SK-N-MC (cell line): Measurements from ENCODE around the gene PLCB3.
A peak's percentile ranks its signal among the peaks of the same experiment; 100 is the strongest.
"Not testable (repeated sequence)": the region's sequence is repeated elsewhere in the genome, so short reads cannot be mapped to it uniquely, and the experiment has no call there.

ENCODE experiments used
- DNase-seq: peaks from one replicate; pipeline ENCODE4 v3.0.0-alpha.2; 2011; ENCODE audit warnings: low read depth, low spot score
- H3K27ac ChIP-seq: fragments of 200-600 bp; sonication (generic); 2 replicates; pipeline ENCODE4 v1.5.1; 2016; ENCODE audit warnings: mixed run types
- H3K36me3 ChIP-seq: fragments of 200-600 bp; sonication (generic); 2 replicates; pipeline ENCODE4 v1.6.1; 2017; ENCODE audit warnings: antibody characterized with exemption, low read length, mixed read lengths; ENCODE audit not compliant: insufficient read depth
- H3K4me3 ChIP-seq: fragments of 200-600 bp; sonication (generic); 2 replicates; pipeline ENCODE4 v1.5.1; 2016
- H3K9ac ChIP-seq: fragments of 200-600 bp; sonication (generic); 2 replicates; pipeline ENCODE4 v1.8.0; 2017; ENCODE audit warnings: mixed run types, mixed read lengths; ENCODE audit not compliant: insufficient read length
- H3K9me3 ChIP-seq: fragments of 200-600 bp; sonication (generic); 2 replicates; pipeline ENCODE4 v1.6.1; 2017; ENCODE audit warnings: low read depth, mild to moderate bottlenecking, antibody characterized with exemption, low read length, moderate library complexity, mixed read lengths
- EZH2 ChIP-seq: fragments of 200-600 bp; sonication (generic); IDR thresholded peaks from one replicate; pipeline ENCODE4 v1.6.1; 2017; ENCODE audit warnings: antibody characterized with exemption
- FOXP2 ChIP-seq: optimal IDR thresholded peaks from 2 replicates; pipeline ENCODE3; 2011; ENCODE audit warnings: mild to moderate bottlenecking, moderate library complexity; ENCODE audit not compliant: insufficient read depth; ENCODE audit errors: extremely low read length, control extremely low read depth
- POLR2AphosphoS5 ChIP-seq: IDR thresholded peaks from 2 replicates; pipeline ENCODE4 v1.6.1; 2012; ENCODE audit warnings: mild to moderate bottlenecking, low read depth, low read length, borderline replicate concordance

Gene PLCB3

GRCh38 chr11:64243236-64243854, 8.0 kb upstream of the PLCB3 start:
- peak overlapping the region; percentile 42; the same call in 1 of the 2 replicates for H3K27ac ChIP-seq
- H3K36me3 ChIP-seq = peaks cover 4% of the 10 kb centered on the region; the same call in 1 of the 2 replicates
- no peak for TF ChIP-seq FOXP2
- TF ChIP-seq EZH2 = no peak
- TF ChIP-seq POLR2AphosphoS5 = peak; percentile 14
- no peak overlapping the region for H3K4me3 ChIP-seq
- H3K9ac ChIP-seq = no peak overlapping the region
- H3K9me3 ChIP-seq = no peaks in the 10 kb centered on the region
- no peak for DNase-seq

DNA sequence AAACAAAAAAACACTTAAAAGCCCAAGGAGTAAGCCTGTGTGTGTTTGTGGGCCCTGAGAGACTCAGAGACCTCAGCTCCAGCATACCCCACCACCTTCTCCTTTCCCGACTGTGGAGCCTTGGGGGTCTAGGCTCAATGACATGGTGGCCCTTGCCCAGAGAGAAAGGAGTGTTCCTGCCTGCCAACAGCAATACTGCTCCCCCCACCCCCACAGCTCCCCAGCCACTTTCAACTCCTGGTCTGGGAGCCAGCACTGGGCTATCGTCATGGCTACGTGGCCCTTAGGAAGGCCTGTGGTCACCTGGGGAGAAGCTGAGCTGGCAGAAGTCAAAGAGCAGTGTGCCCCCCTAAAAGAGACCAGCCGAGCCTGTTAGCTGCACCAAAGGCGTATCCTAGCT, 7.2 kb upstream of the PLCB3 start:
- H3K9me3 ChIP-seq = no peaks in the 10 kb centered on the region
- peak overlapping the region; percentile 25; the same call in 1 of the 2 replicates for H3K27ac ChIP-seq
- no peak for DNase-seq
- H3K9ac ChIP-seq = no peak overlapping the region
- no peak for TF ChIP-seq FOXP2
- TF ChIP-seq POLR2AphosphoS5 = no peak; the same call in 1 of the 2 replicates
- TF ChIP-seq EZH2 = no peak
- no peak overlapping the region for H3K4me3 ChIP-seq
- peaks cover 4% of the 10 kb centered on the region; the same call in 1 of the 2 replicates for H3K36me3 ChIP-seq

DNA sequence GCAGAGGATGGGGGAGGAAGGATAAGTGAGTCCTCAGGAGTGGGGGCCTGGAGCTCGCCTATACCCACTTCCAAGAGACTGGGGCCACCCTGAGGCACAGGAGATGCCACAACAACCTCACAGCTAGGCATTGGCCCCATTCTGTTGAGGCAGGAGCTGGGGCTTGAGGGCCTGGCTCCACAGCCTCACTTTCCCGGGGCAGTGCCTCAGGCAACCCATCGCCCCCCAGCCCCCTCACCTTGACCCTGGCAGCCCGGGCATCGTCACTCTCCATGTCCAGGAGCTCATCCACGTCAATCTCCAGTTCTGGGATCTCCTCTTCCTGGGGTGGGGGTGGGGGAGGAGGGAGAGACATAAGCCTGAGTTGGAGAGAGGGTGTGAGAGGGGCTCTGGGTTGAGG, 6.4 kb upstream of the PLCB3 start:
- Histone ChIP-seq H3K9me3 (no peaks in the 10 kb centered on the region), H3K27ac (peak overlapping the region; percentile 25; the same call in 1 of the 2 replicates), H3K9ac (peak overlapping the region; percentile 92), H3K36me3 (peaks cover 4% of the 10 kb centered on the region; the same call in 1 of the 2 replicates), H3K4me3 (peak overlapping the region; percentile 99)
- TF ChIP-seq FOXP2 (no peak), POLR2AphosphoS5 (peak; percentile 39; the same call in 1 of the 2 replicates)
- DNase-seq = no peak

DNA sequence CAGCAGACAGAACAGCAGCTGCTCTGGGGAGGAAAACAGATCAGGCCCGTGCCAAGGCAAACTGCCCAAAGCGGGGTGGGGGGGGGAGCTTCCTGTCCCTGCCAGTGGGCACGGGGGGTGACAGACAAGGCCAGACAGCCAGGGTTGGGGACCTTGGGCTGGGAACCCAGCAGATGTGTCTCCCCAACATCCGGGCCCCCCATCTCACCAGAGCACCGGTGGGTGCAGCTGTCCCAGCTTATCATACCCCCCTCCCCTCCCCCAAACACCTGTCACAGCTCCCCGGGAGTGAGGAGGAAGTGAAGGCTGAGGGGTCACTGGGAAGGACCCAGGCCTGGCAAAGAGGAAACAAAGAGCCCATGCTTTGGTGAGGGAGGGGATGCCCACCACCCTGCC, 5.9 kb upstream of the PLCB3 start:
- DNase-seq = no peak
- H3K4me3 ChIP-seq = peak overlapping the region; percentile 99

GRCh38 chr11:64245797-64246620, 5.3 kb upstream of the PLCB3 start:
- TF ChIP-seq POLR2AphosphoS5 (no peak), FOXP2 (no peak), EZH2 (no peak)
- Histone ChIP-seq H3K27ac (0 out of 2 replicates have a peak overlapping the region, but pooled peaks have one; percentile 50), H3K9me3 (no peaks in the 10 kb centered on the region), H3K4me3 (peak overlapping the region; percentile 99), H3K9ac (peak overlapping the region; percentile 92), H3K36me3 (peaks cover 4% of the 10 kb centered on the region; the same call in 1 of the 2 replicates)
- DNase-seq = no peak

More for the DNA sequence above, 5.9 kb upstream of the PLCB3 start:
- H3K27ac ChIP-seq = peak overlapping the region; percentile 25; the same call in 1 of the 2 replicates
- H3K9me3 ChIP-seq = no peaks in the 10 kb centered on the region
- peaks cover 4% of the 10 kb centered on the region; the same call in 1 of the 2 replicates for H3K36me3 ChIP-seq
- peak overlapping the region; percentile 92 for H3K9ac ChIP-seq
- TF ChIP-seq POLR2AphosphoS5 = no peak
- no peak for TF ChIP-seq FOXP2
- no peak for TF ChIP-seq EZH2

- not testable (repeated sequence) for H3K36me3 ChIP-seq, H3K9ac ChIP-seq, H3K9me3 ChIP-seq, DNase-seq, H3K27ac ChIP-seq
- H3K4me3 ChIP-seq = peak overlapping the region; percentile 99
Measured at GRCh38 chr11:64246621-64246870, 4.8 kb upstream of the PLCB3 start.

DNA sequence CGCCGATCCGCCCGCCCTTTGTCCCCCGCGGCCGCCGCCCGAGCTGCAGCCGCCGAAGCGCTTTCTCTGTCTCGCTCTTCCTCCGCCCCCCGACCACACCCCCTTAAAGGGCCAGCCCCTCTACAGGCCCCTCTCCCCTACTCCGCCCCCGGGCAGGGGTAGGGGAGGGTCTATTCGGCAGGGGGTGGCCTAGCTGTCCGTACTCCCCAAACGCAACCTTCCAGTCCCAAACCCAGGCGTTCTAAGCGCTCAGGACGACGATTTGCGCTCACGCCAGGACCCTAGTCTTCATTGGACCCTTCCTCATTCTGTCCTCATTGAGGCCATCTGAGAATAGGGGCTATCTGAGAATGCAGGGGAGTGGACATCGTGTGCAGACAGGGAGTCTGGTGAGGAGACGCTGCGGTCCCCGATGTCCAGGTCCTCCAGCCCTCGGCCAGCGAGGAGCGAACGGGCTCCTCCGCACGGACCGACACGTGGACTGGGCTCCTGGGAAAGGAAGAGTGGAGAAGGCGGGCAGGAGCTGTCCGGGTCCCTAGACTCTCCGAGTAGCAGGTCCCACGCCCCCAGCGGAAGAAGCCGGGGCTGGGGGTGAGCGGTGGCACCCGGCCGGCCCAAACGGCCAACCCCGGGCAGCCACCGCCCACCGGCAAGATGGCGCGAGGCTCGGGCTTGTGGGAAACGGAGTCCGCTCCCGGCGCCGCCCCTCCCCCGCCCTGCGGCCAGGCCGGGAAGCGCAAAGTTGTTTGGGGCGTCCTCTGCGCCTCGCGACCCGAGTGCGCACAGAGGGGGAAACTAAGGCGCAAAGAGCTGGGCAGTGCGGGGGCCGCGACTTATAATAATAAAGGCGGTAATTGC, 4.2 kb upstream of the PLCB3 start, which contains the start of gene PPP1R14B:
Gene PPP1R14B, minus strand, starts transcription at position 73 of the 858 bp plus-strand sequence. CDS start 270 bp downstream, outside the sequence.
- Histone ChIP-seq H3K36me3 (peaks cover 4% of the 10 kb centered on the region; the same call in 1 of the 2 replicates), H3K4me3 (peak within 1 kb of the TSS; percentile 99), H3K9me3 (no peaks in the 10 kb centered on the region), H3K9ac (peak within 1 kb of the TSS; percentile 92), H3K27ac (peak within 1 kb of the TSS; percentile 87)
- TF ChIP-seq EZH2 = no peak
- peak; percentile 59; the same call in 1 of the 2 replicates for TF ChIP-seq POLR2AphosphoS5
- no peak for DNase-seq

DNA sequence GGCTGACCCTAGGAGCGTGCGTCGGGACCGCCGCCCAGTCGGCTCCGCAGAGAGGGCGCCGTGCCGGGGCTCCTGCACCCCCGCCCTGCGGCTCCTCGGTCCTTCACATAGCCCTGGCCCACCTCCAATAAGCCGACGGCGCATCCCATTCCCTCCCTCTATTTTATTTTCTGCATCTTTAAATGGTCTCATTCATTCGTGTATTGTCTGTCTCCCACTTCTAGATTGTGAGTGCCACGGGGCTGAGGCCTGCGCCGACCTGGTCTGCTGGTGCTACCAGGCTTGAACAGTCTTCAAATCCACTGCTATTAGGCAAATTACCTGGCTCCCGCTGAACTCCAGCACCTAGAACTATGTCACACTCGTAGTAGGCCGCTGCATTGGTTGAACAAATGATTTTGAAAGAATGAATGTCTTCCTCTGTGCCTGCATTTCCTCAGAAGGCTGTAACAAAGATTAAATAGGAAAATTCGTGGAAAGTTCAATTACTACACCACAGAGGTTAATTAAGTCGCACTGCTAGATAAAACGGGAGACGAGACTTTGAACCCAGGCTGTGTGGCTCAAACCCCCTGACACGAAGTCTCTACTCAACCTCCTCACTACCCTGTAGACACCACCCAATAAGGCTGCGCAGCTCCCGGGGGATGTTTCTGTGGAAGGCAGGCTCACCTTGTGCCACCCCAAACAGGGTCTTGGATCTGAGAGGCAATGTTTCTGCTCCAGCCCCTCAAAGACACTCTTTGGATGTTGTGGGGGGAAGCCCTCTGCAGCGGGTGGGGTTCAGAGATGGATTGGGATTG, 3.4 kb upstream of the PLCB3 start:
- peak overlapping the region; percentile 86 for H3K27ac ChIP-seq
- H3K36me3 ChIP-seq = peaks cover 4% of the 10 kb centered on the region; the same call in 1 of the 2 replicates
- no peaks in the 10 kb centered on the region for H3K9me3 ChIP-seq
- no peak for TF ChIP-seq FOXP2
- no peak; the same call in 1 of the 2 replicates for TF ChIP-seq POLR2AphosphoS5
- no peak for TF ChIP-seq EZH2
- H3K9ac ChIP-seq = peak overlapping the region; percentile 37
- DNase-seq = no peak
- H3K4me3 ChIP-seq = no peak overlapping the region
